Heart left ventricle (tissue), 16 donors: ENCODE results near the gene NPBWR2. TPM values are rescaled to one million over a fixed set of nuclear protein-coding genes. Genes with fewer than 3 reads are reported as not detected.

Experiments used
- ATAC-seq, 4 donors: fragments of 200-7000 bp; cut with Tn5 transposase; one replicate each; pipeline ENCODE4 v1.9.1; 2020 to 2022; ENCODE audit warnings: moderate library complexity in 4 of 4, mild to moderate bottlenecking in 3 of 4, moderate number of reproducible peaks in 1 of 4
- DNase-seq, 5 donors: peaks; one replicate each; pipeline ENCODE4 v3.0.0-alpha.2; 2020
- H3K27ac ChIP-seq, 12 donors: fragments of 200-600 bp; sonication (generic) in 4 of 12; one replicate each; pipeline versions ENCODE4 v1.5.0 to v1.8.0; 2016 to 2022; ENCODE audit warnings: mild to moderate bottlenecking in 2 of 12
- H3K27me3 ChIP-seq, 9 donors: fragments of 200-600 bp; sonication (generic) in 2 of 9; one replicate each; pipeline versions ENCODE4 v1.5.1 to v1.8.0; 2016 to 2022; ENCODE audit warnings: mild to moderate bottlenecking in 3 of 9
- H3K36me3 ChIP-seq, 9 donors: fragments of 200-600 bp; sonication (generic) in 2 of 9; one replicate each; pipeline versions ENCODE4 v1.5.0 to v1.8.0; 2018 to 2022; ENCODE audit warnings: mild to moderate bottlenecking in 2 of 9
- H3K4me1 ChIP-seq, 12 donors: fragments of 200-600 bp; sonication (generic) in 4 of 12; one replicate each; pipeline versions ENCODE4 v1.5.0 to v1.8.0; 2016 to 2022; ENCODE audit warnings: mild to moderate bottlenecking in 3 of 12
- H3K4me3 ChIP-seq, 12 donors: fragments of 200-600 bp; sonication (generic) in 4 of 12; one replicate each; pipeline versions ENCODE4 v1.5.0 to v1.8.0; 2017 to 2022; ENCODE audit warnings: mild to moderate bottlenecking in 9 of 12, moderate library complexity in 4 of 12
- H3K9me3 ChIP-seq, 12 donors: fragments of 200-600 bp; sonication (generic) in 4 of 12; one replicate each; pipeline versions ENCODE4 v1.5.0 to v1.8.0; 2016 to 2022; ENCODE audit warnings: mild to moderate bottlenecking in 1 of 12
- CTCF ChIP-seq, 12 donors: fragments of 200-600 bp; sonication (generic) in 4 of 12; IDR thresholded peaks; one replicate each; pipeline versions ENCODE4 v1.5.0 to v1.8.0; 2018 to 2022; ENCODE audit warnings: antibody characterized with exemption in 12 of 12, mild to moderate bottlenecking in 5 of 12
- POLR2A ChIP-seq, 2 donors: fragments of 450-650 bp; IDR thresholded peaks; one replicate each; pipeline ENCODE4 v1.6.1; 2017; ENCODE audit warnings: antibody characterized with exemption in 2 of 2, mild to moderate bottlenecking in 2 of 2, moderate library complexity in 2 of 2
- WGBS, 4 donors: extraction: QIAGEN DNeasy Blood & Tissue Kit in 2 of 4; methylation state at CpG; one replicate each; pipeline versions ENCODE4 v1.1.5 to v1.1.7; 2013 to 2018; 5-methylcytosine and 5-hydroxymethylcytosine counted together
- intact Hi-C, 10 donors: fragments of 100-400 bp; cut with DNase I; formaldehyde crosslinking; loops; one replicate each; pipeline versions ENCODE4 v1.11.1 to v1.14.2; 2022
- polyA plus RNA-seq, 2 donors: library from polyadenylated mRNA; stranded (reverse); fragments of 200-250 nt; gene quantifications; one replicate each; pipeline ENCODE4 v1.2.3, GENCODE V29; 2013
- total RNA-seq, 9 donors: library from RNA; depleted of rRNA in 2 of 9; stranded (reverse); fragments of >200 nt in 2 of 9; fragmentation: NEBNext Ultra II Directional in 3 of 9; extraction: Animal tissue kit (Norgen Biotek cat#: 25700) in 3 of 9; gene quantifications; one replicate each; pipeline versions ENCODE4 v1.1.0 to v1.2.4, GENCODE V29; 2016 to 2023
- donor health status: ischemic (EF 13 %, LVEDD 7.1; RV severe dilation, severe dysfunction).
- donor health status: healthy with polysubstance abuse.
- donor health status: DM: no; HTN: yes; CAD: no.
- donor health status: DM: no; HTN: no; CAD: no.
- donor health status: ischemic (EF 25% LVEDD 6.9; RV normal size, moderate dysfunction).
- donor health status: ischemic (EF 25% LVEDD 5.7; RV mildly dilated, moderate dysfunction).
- donor health status: healthy.
- donor health status: DM: yes; HTN: yes; CAD: no.
- donor health status: ischemic (EF 35%, LVEDD 5.7; RV mildly dilated, moderate dysfunction).
- donor health status: nonischemic (EF 11% LVEDD 7.7; RV severe dilation, severe dysfunction).
- donor health status: DM: yes; HTN: yes; CAD: no.
- donor health status: PGD.
- donor health status: ischemic (EF 29% LVEDD 5.4; RV normal size, mild dysfunction).
- donor health status: nonischemic (EF 23%, LVEDD 6.1; RV moderate dilation, normal function).

Gene NPBWR2
- total and polyA plus RNA-seq, 11 donors: not detected

GRCh38 chr20:64110411-64111068, 3.2 kb upstream of the NPBWR2 start:
- Histone ChIP-seq H3K36me3 (no peaks in the 10 kb centered on the region), H3K27ac (no peak overlapping the region), H3K4me1 (no peaks in the 10 kb centered on the region), H3K27me3 (peaks cover 0 to 15% (median 0%) of the 10 kb centered on the region in 9 donors), H3K9me3 (no peaks in the 10 kb centered on the region), H3K4me3 (no peak overlapping the region)
- intact Hi-C loops: loop anchor here in 3 of 10 donors (10.0 kb wide), 1 partner anchor 76 kb away; the partner anchor contains the start of gene C20orf204 (in 3 of the 3)
- peak in 1 of 5 donors; percentile 17 for DNase-seq
- 91 to 94% (median 93%) methylated on average over 9 to 10 of the region's 10 CpGs for WGBS, 4 donors
- no peak for ATAC-seq
- TF ChIP-seq POLR2A (IDR thresholded peaks at IDR 0.05) (no peak), CTCF (IDR thresholded peaks at IDR 0.05) (no peak)

- WGBS, 4 donors: 58 to 75% (median 75%) methylated on average over 9 to 16 of the region's 16 CpGs
- H3K9me3 ChIP-seq: no peaks in the 10 kb centered on the region
These were observed 2.5 kb upstream of the NPBWR2 start for GRCh38 chr20:64109831-64110391.

GRCh38 chr20:64108731-64109681, 1.6 kb upstream of the NPBWR2 start:
- DNase-seq (peak in 2 of 5 donors; percentile 15 to 18), ATAC-seq (no peak)
- H3K27ac ChIP-seq: no peak overlapping the region
- peaks cover 0 to 15% (median 0%) of the 10 kb centered on the region in 9 donors for H3K27me3 ChIP-seq
- 72 to 80% (median 77%) methylated on average over 20 to 26 of the region's 26 CpGs for WGBS, 4 donors
- H3K36me3 ChIP-seq: no peaks in the 10 kb centered on the region
- intact Hi-C loops: no loop called here
- H3K9me3 ChIP-seq: no peaks in the 10 kb centered on the region
- TF ChIP-seq CTCF (IDR thresholded peaks at IDR 0.05) (no peak), POLR2A (IDR thresholded peaks at IDR 0.05) (no peak)
- H3K4me1 ChIP-seq: no peaks in the 10 kb centered on the region
- no peak overlapping the region for H3K4me3 ChIP-seq

More at GRCh38 chr20:64109831-64110391, 2.5 kb upstream of the NPBWR2 start:
- Histone ChIP-seq H3K36me3 (no peaks in the 10 kb centered on the region), H3K27ac (no peak overlapping the region), H3K4me3 (no peak overlapping the region), H3K4me1 (no peaks in the 10 kb centered on the region), H3K27me3 (peaks cover 0 to 15% (median 0%) of the 10 kb centered on the region in 9 donors)
- intact Hi-C loops: loop anchor here in 3 of 10 donors (10.0 kb wide), 1 partner anchor 75 kb away; the partner anchor contains the start of gene C20orf204 (in 3 of the 3)
- peak in 2 of 5 donors; percentile 14 to 15 for DNase-seq
- no peak for ATAC-seq
- TF ChIP-seq POLR2A (IDR thresholded peaks at IDR 0.05) (no peak), CTCF (IDR thresholded peaks at IDR 0.05) (no peak)
